Measurements from ENCODE around the gene TAF11. TPM values are rescaled to one million over a fixed set of nuclear protein-coding genes. Genes with fewer than 3 reads are reported as not detected.
A peak's percentile ranks its signal among the peaks of the same experiment; 100 is the strongest.

Gene TAF11
- total and polyA plus RNA-seq, 8 donors, result 8.7 to 30.0 (median 10.9) TPM

DNA sequence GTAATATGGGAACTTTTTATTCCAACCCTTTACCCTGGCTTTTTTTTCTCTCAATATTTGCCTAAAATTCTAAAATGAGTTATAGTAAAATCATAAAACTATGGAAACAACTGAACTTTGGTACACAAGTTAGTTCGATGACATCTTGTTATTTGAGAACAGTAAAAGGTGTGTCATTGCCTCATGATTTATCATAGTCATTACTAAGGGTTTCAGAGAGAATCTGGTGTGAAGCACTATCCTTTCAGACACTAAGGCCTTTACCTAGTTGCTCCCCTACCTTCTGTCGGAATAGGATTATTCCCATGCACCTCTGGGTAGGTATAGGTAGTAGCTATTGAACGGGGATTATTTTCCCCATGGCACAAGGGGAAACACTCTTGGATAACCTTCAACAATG is 11.4 kb downstream of the TAF11 start:
- TF ChIP-seq CTCF (IDR thresholded peaks at IDR 0.05), result no peak
- Histone ChIP-seq H3K27ac (no peak overlapping the region), H3K27me3 (no peaks in the 10 kb centered on the region), H3K9me3 (no peaks in the 10 kb centered on the region), H3K36me3 (peaks cover 0 to 60% (median 15%) of the 10 kb centered on the region in 3 donors), H3K4me1 (no peaks in the 10 kb centered on the region), H3K4me3 (no peak overlapping the region)
- DNase-seq (no peak), FAIRE-seq (no peak), ATAC-seq (no peak)
- 91 to 95% methylated on average over 3 of the region's 3 CpGs for WGBS, 2 donors
- intact Hi-C loops (cut with DNase I), result no loop called here

GRCh38 chr6:34875292-34876213 is 12.3 kb downstream of the TAF11 start:
- no peak for TF ChIP-seq CTCF (IDR thresholded peaks at IDR 0.05)

DNA sequence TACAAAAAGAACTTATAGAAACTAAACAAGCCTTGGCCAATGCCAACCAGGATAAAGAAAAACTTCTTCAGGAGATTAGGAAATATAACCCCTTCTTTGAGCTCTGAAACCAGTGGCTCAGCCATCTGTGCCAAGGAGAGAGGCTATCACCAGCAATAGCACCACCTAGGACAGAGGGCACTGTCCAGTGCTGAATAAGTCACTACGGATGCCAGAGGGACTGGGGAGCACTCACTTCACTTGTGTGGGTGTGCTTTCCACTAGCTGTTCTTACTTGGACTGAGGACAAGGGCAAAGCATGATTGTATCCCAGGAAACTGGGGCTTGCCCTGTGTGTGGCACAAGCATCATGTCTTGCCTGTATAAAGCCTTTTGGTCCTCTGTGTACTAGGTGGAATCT is 15.5 kb downstream of the TAF11 start:
- TF ChIP-seq CTCF (IDR thresholded peaks at IDR 0.05), result no peak
- peaks cover 0 to 64% (median 23%) of the 10 kb centered on the region in 3 donors for H3K36me3 ChIP-seq
- H3K27me3 ChIP-seq, result no peaks in the 10 kb centered on the region
- FAIRE-seq (no peak), ATAC-seq (peak in 1 of 4 donors; percentile 27), DNase-seq (no peak)
- no peak overlapping the region for H3K4me3 ChIP-seq
- H3K27ac ChIP-seq, result no peak overlapping the region
- H3K4me1 ChIP-seq, result no peaks in the 10 kb centered on the region
- H3K9me3 ChIP-seq, result no peaks in the 10 kb centered on the region
- 76 to 80% methylated on average over 1 of the region's 1 CpG for WGBS, 2 donors
- intact Hi-C loops (cut with DNase I), result no loop called here

More at GRCh38 chr6:34875292-34876213, 12.3 kb downstream of the TAF11 start:
- Histone ChIP-seq H3K9me3 (no peaks in the 10 kb centered on the region), H3K4me1 (no peaks in the 10 kb centered on the region), H3K4me3 (no peak overlapping the region), H3K27ac (no peak overlapping the region), H3K36me3 (peaks cover 0 to 62% (median 22%) of the 10 kb centered on the region in 3 donors), H3K27me3 (no peaks in the 10 kb centered on the region)
- FAIRE-seq (no peak), DNase-seq (no peak), ATAC-seq (no peak)
- intact Hi-C loops (cut with DNase I), result no loop called here
- 84 to 89% methylated on average over 4 of the region's 4 CpGs for WGBS, 2 donors

DNA sequence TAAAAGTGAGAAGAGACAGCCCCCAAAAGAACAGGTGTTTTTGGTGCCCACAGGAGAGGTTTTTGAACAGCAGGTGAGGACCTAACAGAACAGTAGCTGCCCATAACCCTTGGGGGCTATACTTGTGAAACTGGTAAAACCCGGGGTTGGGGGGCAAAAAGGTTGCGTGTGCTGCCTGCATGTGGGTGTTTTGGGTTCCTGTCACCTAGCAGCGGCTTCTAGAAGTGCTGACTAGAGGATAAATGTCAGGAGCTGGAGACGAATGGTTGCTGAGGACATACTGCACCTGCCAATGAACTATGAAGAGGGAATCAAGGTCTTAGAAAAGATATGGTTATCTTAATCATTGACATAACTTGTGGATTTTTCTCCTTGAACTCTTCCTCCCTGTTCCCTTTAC is 16.0 kb downstream of the TAF11 start:
- intact Hi-C loops (cut with DNase I), result no loop called here
- no peak for TF ChIP-seq CTCF (IDR thresholded peaks at IDR 0.05)
- 84 to 88% methylated on average over 4 of the region's 4 CpGs for WGBS, 2 donors
- no peaks in the 10 kb centered on the region for H3K4me1 ChIP-seq
- H3K27ac ChIP-seq, result no peak overlapping the region
- no peak for ATAC-seq
- DNase-seq, result no peak
- H3K27me3 ChIP-seq, result no peaks in the 10 kb centered on the region
- no peak for FAIRE-seq
- peaks cover 0 to 68% (median 24%) of the 10 kb centered on the region in 3 donors for H3K36me3 ChIP-seq
- H3K9me3 ChIP-seq, result no peaks in the 10 kb centered on the region
- H3K4me3 ChIP-seq, result no peak overlapping the region

- intact Hi-C loops (cut with DNase I), result no loop called here
- H3K4me3 ChIP-seq, result no peak overlapping the region
- H3K36me3 ChIP-seq, result peaks cover 0 to 67% (median 19%) of the 10 kb centered on the region in 3 donors
- no peak for TF ChIP-seq CTCF (IDR thresholded peaks at IDR 0.05)
- 92 to 96% methylated on average over 3 of the region's 3 CpGs for WGBS, 2 donors
- no peaks in the 10 kb centered on the region for H3K27me3 ChIP-seq
- DNase-seq (no peak), ATAC-seq (no peak), FAIRE-seq (no peak)
- no peaks in the 10 kb centered on the region for H3K9me3 ChIP-seq
- H3K27ac ChIP-seq, result no peak overlapping the region
- no peaks in the 10 kb centered on the region for H3K4me1 ChIP-seq
Observed at GRCh38 chr6:34867484-34867883, 20.4 kb downstream of the TAF11 start.
